GM21576 (cell line): ENCODE data around the gene SRCAP.

Experiments
- ATAC-seq: cut with Tn5 transposase; IDR thresholded peaks from one replicate; pipeline ENCODE4 v1.9.1; 2021; ENCODE audit warnings: mild to moderate bottlenecking, moderate library complexity; ENCODE audit not compliant: unreplicated experiment

The SRCAP gene

GRCh38 chr16:30771726-30772125 lies 72.8 kb downstream of the SRCAP start:
- no peak for ATAC-seq

GRCh38 chr16:30773826-30774225 lies 74.9 kb downstream of the SRCAP start:
- ATAC-seq = no peak

GRCh38 chr16:30774367-30775130 lies 75.6 kb downstream of the SRCAP start:
- no peak for ATAC-seq

- no peak for ATAC-seq
These were observed 76.1 kb downstream of the SRCAP start for GRCh38 chr16:30775131-30775391.

GRCh38 chr16:30775392-30776188 lies 76.6 kb downstream of the SRCAP start:
- peak; percentile 48 for ATAC-seq

GRCh38 chr16:30777591-30778297 lies 78.8 kb downstream of the SRCAP start:
- ATAC-seq = no peak

GRCh38 chr16:30778549-30779244 lies 79.7 kb downstream of the SRCAP start:
- ATAC-seq = no peak

GRCh38 chr16:30779596-30779995 lies 80.6 kb downstream of the SRCAP start:
- no peak for ATAC-seq

- no peak for ATAC-seq
These were observed 81.0 kb downstream of the SRCAP start for GRCh38 chr16:30780021-30780420.

- ATAC-seq = no peak
These were observed 81.6 kb downstream of the SRCAP start for GRCh38 chr16:30780549-30780948.

- no peak for ATAC-seq
These were observed 83.7 kb downstream of the SRCAP start for GRCh38 chr16:30782486-30783279.

- ATAC-seq = no peak
These were observed 84.5 kb downstream of the SRCAP start for GRCh38 chr16:30783280-30784109.

GRCh38 chr16:30784215-30784614 lies 85.2 kb downstream of the SRCAP start:
- no peak for ATAC-seq

- ATAC-seq = no peak
These were observed 86.4 kb downstream of the SRCAP start for GRCh38 chr16:30785126-30786106.

GRCh38 chr16:30786115-30786935 lies 87.4 kb downstream of the SRCAP start:
- ATAC-seq = no peak

GRCh38 chr16:30786936-30787612 lies 88.1 kb downstream of the SRCAP start, which contains the start of gene ZNF629:
Gene ZNF629, minus strand, starts transcription at chr16:30787205. Its CDS starts 2,723 bp downstream, at chr16:30784482.
- ATAC-seq = no peak
